ENCODE data around the gene EFCAB6.

DNA sequence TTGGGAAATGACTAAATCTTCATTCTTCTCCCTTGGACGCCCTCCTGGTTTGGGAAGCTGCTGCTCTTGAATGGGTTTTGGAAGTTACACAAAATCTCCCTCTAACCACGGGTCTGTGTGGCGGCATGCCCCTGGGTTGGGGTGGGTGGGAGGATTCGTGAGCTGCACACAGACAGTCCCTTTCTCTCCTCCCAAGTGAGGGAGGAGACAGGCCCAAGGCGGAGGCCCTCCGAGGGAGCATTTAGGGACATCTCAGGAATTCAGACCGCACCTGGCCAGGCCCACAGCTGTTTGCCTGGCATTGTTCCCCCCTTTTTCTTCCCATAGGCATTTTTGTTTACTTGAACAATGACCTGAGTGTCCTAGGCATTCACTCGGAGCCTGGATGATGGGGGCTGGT is 306.2 kb downstream of the EFCAB6 start:
- TF ChIP-seq, protein P1, sequence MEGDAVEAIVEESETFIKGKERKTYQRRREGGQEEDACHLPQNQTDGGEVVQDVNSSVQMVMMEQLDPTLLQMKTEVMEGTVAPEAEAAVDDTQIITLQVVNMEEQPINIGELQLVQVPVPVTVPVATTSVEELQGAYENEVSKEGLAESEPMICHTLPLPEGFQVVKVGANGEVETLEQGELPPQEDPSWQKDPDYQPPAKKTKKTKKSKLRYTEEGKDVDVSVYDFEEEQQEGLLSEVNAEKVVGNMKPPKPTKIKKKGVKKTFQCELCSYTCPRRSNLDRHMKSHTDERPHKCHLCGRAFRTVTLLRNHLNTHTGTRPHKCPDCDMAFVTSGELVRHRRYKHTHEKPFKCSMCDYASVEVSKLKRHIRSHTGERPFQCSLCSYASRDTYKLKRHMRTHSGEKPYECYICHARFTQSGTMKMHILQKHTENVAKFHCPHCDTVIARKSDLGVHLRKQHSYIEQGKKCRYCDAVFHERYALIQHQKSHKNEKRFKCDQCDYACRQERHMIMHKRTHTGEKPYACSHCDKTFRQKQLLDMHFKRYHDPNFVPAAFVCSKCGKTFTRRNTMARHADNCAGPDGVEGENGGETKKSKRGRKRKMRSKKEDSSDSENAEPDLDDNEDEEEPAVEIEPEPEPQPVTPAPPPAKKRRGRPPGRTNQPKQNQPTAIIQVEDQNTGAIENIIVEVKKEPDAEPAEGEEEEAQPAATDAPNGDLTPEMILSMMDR (conservative IDR thresholded peaks at IDR 0.05; ENCODE audit: low read length): no peak
- TF ChIP-seq EZH2phosphoT487 (IDR thresholded peaks at IDR 0.05; ENCODE audit: borderline replicate concordance, low read depth, low read length): no peak
